Keratinocyte (primary cell): Measurements from ENCODE around the gene TBXAS1.

Experiments used
- EZH2 ChIP-seq: IDR thresholded peaks from one replicate; pipeline ENCODE4 v1.6.1; 2012; ENCODE audit warnings: inconsistent platforms, mild to moderate bottlenecking, low read length, moderate library complexity
- TF ChIP-seq, protein P1 (sequence below), 3 experiments: IDR thresholded peaks in 1 of 3; conservative IDR thresholded peaks in 1 of 3; optimal IDR thresholded peaks in 1 of 3; 2 replicates in 2 of 3; 3 replicates in 1 of 3; pipeline versions ENCODE3 to v1.5.1; 2011; ENCODE audit warnings: low read length in 3 of 3, mild to moderate bottlenecking in 3 of 3, moderate library complexity in 2 of 3, control low read depth in 1 of 3, inconsistent platforms in 1 of 3; ENCODE audit not compliant: insufficient read depth in 2 of 3; ENCODE audit errors: extremely low read depth in 1 of 3

DNA sequence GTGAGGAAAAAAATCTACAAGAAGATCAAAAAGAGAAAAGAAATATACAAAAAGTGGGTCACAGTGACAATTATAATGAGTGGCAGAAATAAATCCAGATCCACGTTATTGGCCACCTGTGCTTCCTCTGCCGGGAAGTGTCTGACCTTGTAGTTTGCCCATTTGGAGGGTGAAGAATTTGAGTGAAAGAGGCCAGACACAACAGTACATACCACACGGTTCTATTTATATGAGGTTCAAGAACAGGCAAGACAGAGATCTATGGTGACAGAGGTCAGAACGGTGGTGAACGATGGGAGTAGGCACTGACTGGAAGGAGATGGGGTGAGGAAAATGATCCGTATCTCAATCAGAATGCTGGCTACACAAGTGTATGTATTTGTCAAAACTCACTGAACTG is 216.6 kb downstream of the TBXAS1 start:
- TF ChIP-seq, protein P1, sequence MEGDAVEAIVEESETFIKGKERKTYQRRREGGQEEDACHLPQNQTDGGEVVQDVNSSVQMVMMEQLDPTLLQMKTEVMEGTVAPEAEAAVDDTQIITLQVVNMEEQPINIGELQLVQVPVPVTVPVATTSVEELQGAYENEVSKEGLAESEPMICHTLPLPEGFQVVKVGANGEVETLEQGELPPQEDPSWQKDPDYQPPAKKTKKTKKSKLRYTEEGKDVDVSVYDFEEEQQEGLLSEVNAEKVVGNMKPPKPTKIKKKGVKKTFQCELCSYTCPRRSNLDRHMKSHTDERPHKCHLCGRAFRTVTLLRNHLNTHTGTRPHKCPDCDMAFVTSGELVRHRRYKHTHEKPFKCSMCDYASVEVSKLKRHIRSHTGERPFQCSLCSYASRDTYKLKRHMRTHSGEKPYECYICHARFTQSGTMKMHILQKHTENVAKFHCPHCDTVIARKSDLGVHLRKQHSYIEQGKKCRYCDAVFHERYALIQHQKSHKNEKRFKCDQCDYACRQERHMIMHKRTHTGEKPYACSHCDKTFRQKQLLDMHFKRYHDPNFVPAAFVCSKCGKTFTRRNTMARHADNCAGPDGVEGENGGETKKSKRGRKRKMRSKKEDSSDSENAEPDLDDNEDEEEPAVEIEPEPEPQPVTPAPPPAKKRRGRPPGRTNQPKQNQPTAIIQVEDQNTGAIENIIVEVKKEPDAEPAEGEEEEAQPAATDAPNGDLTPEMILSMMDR (optimal IDR thresholded peaks at IDR 0.05 in 1 of 3, IDR thresholded peaks at IDR 0.05 in 1 of 3, conservative IDR thresholded peaks at IDR 0.05 in 1 of 3; ENCODE audit: extremely low read depth in 1 of 3, insufficient read depth in 2 of 3, low read length in 3 of 3), result no peak
- TF ChIP-seq EZH2, result no peak
